ENCODE data around the gene MILR1.
"Not testable (repeated sequence)": the region's sequence is repeated elsewhere in the genome, so short reads cannot be mapped to it uniquely, and the experiment has no call there.

MILR1 gene

GRCh38 chr17:64472564-64472963 is 23.6 kb downstream of the MILR1 start:
- DNase-seq, result no peak

- DNase-seq, result no peak
These were observed 28.9 kb downstream of the MILR1 start for GRCh38 chr17:64477849-64478248.

GRCh38 chr17:64480951-64481350 is 32.0 kb downstream of the MILR1 start:
- DNase-seq, result no peak

GRCh38 chr17:64484380-64484779 is 35.5 kb downstream of the MILR1 start:
- no peak for DNase-seq

GRCh38 chr17:64488301-64488700 is 39.4 kb downstream of the MILR1 start:
- DNase-seq, result no peak

GRCh38 chr17:64491034-64491860 is 42.3 kb downstream of the MILR1 start:
- no peak for DNase-seq

- DNase-seq, result no peak
These were observed 43.1 kb downstream of the MILR1 start for GRCh38 chr17:64491994-64492393.

GRCh38 chr17:64492481-64493109 is 43.7 kb downstream of the MILR1 start:
- no peak for DNase-seq

GRCh38 chr17:64494121-64494520 is 45.2 kb downstream of the MILR1 start:
- no peak for DNase-seq

- not testable (repeated sequence) for DNase-seq
These were observed 46.4 kb downstream of the MILR1 start for GRCh38 chr17:64495300-64495699.

- no peak for DNase-seq
These were observed 47.5 kb downstream of the MILR1 start for GRCh38 chr17:64496348-64496785.

- DNase-seq, result peak; percentile 88
These were observed 48.1 kb downstream of the MILR1 start, which contains the start of gene POLG2 for GRCh38 chr17:64496786-64497564. Gene POLG2, minus strand, starts transcription at chr17:64497054. Its CDS starts 86 bp downstream, at chr17:64496968.

GRCh38 chr17:64497565-64498035 is 48.7 kb downstream of the MILR1 start:
- no peak for DNase-seq

- no peak for DNase-seq
These were observed 49.6 kb downstream of the MILR1 start for GRCh38 chr17:64498308-64499203.

GRCh38 chr17:64499805-64500486 is 51.0 kb downstream of the MILR1 start:
- no peak for DNase-seq

- no peak for DNase-seq
These were observed 51.6 kb downstream of the MILR1 start for GRCh38 chr17:64500487-64500859.

GRCh38 chr17:64500862-64501765 is 52.2 kb downstream of the MILR1 start:
- DNase-seq, result no peak

GRCh38 chr17:64502021-64502420 is 53.1 kb downstream of the MILR1 start:
- no peak for DNase-seq

- DNase-seq, result no peak
These were observed 53.9 kb downstream of the MILR1 start for GRCh38 chr17:64502809-64503208.

GRCh38 chr17:64503341-64503740 is 54.4 kb downstream of the MILR1 start:
- DNase-seq, result no peak
